Duodenal mucosa (tissue), 2 donors: ENCODE results near the gene ADIG.

Experiments
- H3K27ac ChIP-seq: one replicate; pipeline ENCODE4 v1.7.0; 2013; ENCODE audit warnings: low read depth, low read length
- H3K27me3 ChIP-seq, 2 donors: one replicate each; pipeline ENCODE4 v1.7.0; 2013; ENCODE audit warnings: low read length in 2 of 2, control low read depth in 1 of 2; ENCODE audit not compliant: insufficient read depth in 2 of 2, control insufficient read depth in 1 of 2
- H3K36me3 ChIP-seq, 2 donors: one replicate each; pipeline ENCODE4 v1.7.0; 2013; ENCODE audit warnings: low read length in 2 of 2, control low read depth in 1 of 2; ENCODE audit not compliant: insufficient read depth in 2 of 2, control insufficient read depth in 1 of 2
- H3K4me1 ChIP-seq, 2 donors: one replicate each; pipeline ENCODE4 v1.7.0; 2013; ENCODE audit warnings: low read length in 2 of 2, control low read depth in 1 of 2; ENCODE audit not compliant: insufficient read depth in 2 of 2, control insufficient read depth in 1 of 2
- H3K4me3 ChIP-seq, 2 donors: one replicate each; pipeline ENCODE4 v1.7.0; 2013; ENCODE audit warnings: low read length in 2 of 2, low read depth in 1 of 2
- H3K9ac ChIP-seq, 2 donors: one replicate each; pipeline ENCODE4 v1.7.0; 2013; ENCODE audit warnings: low read length in 2 of 2, low read depth in 1 of 2
- H3K9me3 ChIP-seq, 2 donors: one replicate each; pipeline ENCODE4 v1.7.0; 2013; ENCODE audit warnings: low read length in 2 of 2, control low read depth in 1 of 2; ENCODE audit not compliant: control insufficient read depth in 1 of 2

The ADIG gene

GRCh38 chr20:38550274-38550673, 30.7 kb upstream of the ADIG start:
- H3K4me3 ChIP-seq, result no peak overlapping the region
- H3K9ac ChIP-seq, result no peak overlapping the region
- no peaks in the 10 kb centered on the region for H3K27me3 ChIP-seq
- H3K27ac ChIP-seq, result no peak overlapping the region
- H3K36me3 ChIP-seq, result peaks cover 53 to 80% of the 10 kb centered on the region in 2 donors
- H3K9me3 ChIP-seq, result no peaks in the 10 kb centered on the region
- H3K4me1 ChIP-seq, result no peaks in the 10 kb centered on the region

GRCh38 chr20:38551056-38551626, 29.9 kb upstream of the ADIG start:
- Histone ChIP-seq H3K9me3 (no peaks in the 10 kb centered on the region), H3K27me3 (no peaks in the 10 kb centered on the region), H3K9ac (no peak overlapping the region), H3K36me3 (peaks cover 55 to 72% of the 10 kb centered on the region in 2 donors), H3K4me1 (no peaks in the 10 kb centered on the region), H3K27ac (no peak overlapping the region), H3K4me3 (no peak overlapping the region)

GRCh38 chr20:38554986-38555385, 26.0 kb upstream of the ADIG start:
- Histone ChIP-seq H3K4me3 (no peak overlapping the region), H3K9me3 (no peaks in the 10 kb centered on the region), H3K9ac (no peak overlapping the region), H3K4me1 (no peaks in the 10 kb centered on the region), H3K27me3 (no peaks in the 10 kb centered on the region), H3K36me3 (peaks cover 55 to 66% of the 10 kb centered on the region in 2 donors), H3K27ac (no peak overlapping the region)

- H3K9ac ChIP-seq, result no peak overlapping the region
- no peak overlapping the region for H3K27ac ChIP-seq
- no peaks in the 10 kb centered on the region for H3K4me1 ChIP-seq
- H3K27me3 ChIP-seq, result no peaks in the 10 kb centered on the region
- no peak overlapping the region for H3K4me3 ChIP-seq
- H3K9me3 ChIP-seq, result no peaks in the 10 kb centered on the region
- H3K36me3 ChIP-seq, result peaks cover 55 to 67% of the 10 kb centered on the region in 2 donors
Measured at GRCh38 chr20:38555395-38555794, 25.6 kb upstream of the ADIG start.

- Histone ChIP-seq H3K4me3 (no peak overlapping the region), H3K27me3 (no peaks in the 10 kb centered on the region), H3K27ac (no peak overlapping the region), H3K9me3 (no peaks in the 10 kb centered on the region), H3K36me3 (peaks cover 45 to 53% of the 10 kb centered on the region in 2 donors), H3K9ac (no peak overlapping the region), H3K4me1 (no peaks in the 10 kb centered on the region)
Measured at GRCh38 chr20:38557174-38557573, 23.8 kb upstream of the ADIG start.

GRCh38 chr20:38558596-38559360, 22.2 kb upstream of the ADIG start:
- H3K4me1 ChIP-seq, result no peaks in the 10 kb centered on the region
- H3K27ac ChIP-seq, result no peak overlapping the region
- no peak overlapping the region for H3K9ac ChIP-seq
- H3K36me3 ChIP-seq, result peaks cover 30 to 57% of the 10 kb centered on the region in 2 donors
- H3K4me3 ChIP-seq, result no peak overlapping the region
- H3K9me3 ChIP-seq, result no peaks in the 10 kb centered on the region
- no peaks in the 10 kb centered on the region for H3K27me3 ChIP-seq

- Histone ChIP-seq H3K9ac (no peak overlapping the region), H3K4me1 (no peaks in the 10 kb centered on the region), H3K27me3 (no peaks in the 10 kb centered on the region), H3K36me3 (peaks cover 22 to 56% of the 10 kb centered on the region in 2 donors), H3K4me3 (no peak overlapping the region), H3K9me3 (no peaks in the 10 kb centered on the region), H3K27ac (no peak overlapping the region)
Measured at GRCh38 chr20:38559764-38560163, 21.2 kb upstream of the ADIG start.

- peaks cover 16 to 47% of the 10 kb centered on the region in 2 donors for H3K36me3 ChIP-seq
- H3K9me3 ChIP-seq, result no peaks in the 10 kb centered on the region
- no peaks in the 10 kb centered on the region for H3K27me3 ChIP-seq
- H3K4me3 ChIP-seq, result no peak overlapping the region
- no peaks in the 10 kb centered on the region for H3K4me1 ChIP-seq
- no peak overlapping the region for H3K9ac ChIP-seq
- H3K27ac ChIP-seq, result no peak overlapping the region
Measured at GRCh38 chr20:38563802-38564431, 17.1 kb upstream of the ADIG start.

- H3K4me1 ChIP-seq, result no peaks in the 10 kb centered on the region
- peaks cover 13 to 46% of the 10 kb centered on the region in 2 donors for H3K36me3 ChIP-seq
- H3K9ac ChIP-seq, result no peak overlapping the region
- no peaks in the 10 kb centered on the region for H3K27me3 ChIP-seq
- H3K4me3 ChIP-seq, result no peak overlapping the region
- H3K9me3 ChIP-seq, result no peaks in the 10 kb centered on the region
- H3K27ac ChIP-seq, result no peak overlapping the region
Measured at GRCh38 chr20:38564680-38565079, 16.3 kb upstream of the ADIG start.

GRCh38 chr20:38566036-38566598, 14.9 kb upstream of the ADIG start:
- no peaks in the 10 kb centered on the region for H3K4me1 ChIP-seq
- H3K27me3 ChIP-seq, result no peaks in the 10 kb centered on the region
- no peaks in the 10 kb centered on the region for H3K9me3 ChIP-seq
- no peak overlapping the region for H3K9ac ChIP-seq
- H3K27ac ChIP-seq, result no peak overlapping the region
- peaks cover 16 to 44% of the 10 kb centered on the region in 2 donors for H3K36me3 ChIP-seq
- H3K4me3 ChIP-seq, result no peak overlapping the region
